Fibroblast of the conjunctiva (primary cell): ENCODE results near the gene PALLD.
"Not testable (repeated sequence)": the region's sequence is repeated elsewhere in the genome, so short reads cannot be mapped to it uniquely, and the experiment has no call there.

Experiments
- DNase-seq: peaks from one replicate; pipeline ENCODE4 v3.0.0-alpha.2; 2010; ENCODE audit warnings: low read depth

PALLD gene

GRCh38 chr4:168498251-168498650, 1.4 kb downstream of the PALLD start:
- DNase-seq: no peak

- no peak for DNase-seq
Measured at GRCh38 chr4:168499241-168499640, 2.4 kb downstream of the PALLD start.

- DNase-seq: no peak
Measured at GRCh38 chr4:168501407-168501806, 4.6 kb downstream of the PALLD start.

- no peak for DNase-seq
Measured at GRCh38 chr4:168502861-168503260, 6.0 kb downstream of the PALLD start.

GRCh38 chr4:168503652-168504362, 7.0 kb downstream of the PALLD start:
- no peak for DNase-seq

- no peak for DNase-seq
Measured at GRCh38 chr4:168504526-168504925, 7.7 kb downstream of the PALLD start.

GRCh38 chr4:168506014-168506413, 9.2 kb downstream of the PALLD start:
- DNase-seq: no peak

- DNase-seq: no peak
Measured at GRCh38 chr4:168507178-168507815, 10.4 kb downstream of the PALLD start.

- no peak for DNase-seq
Measured at GRCh38 chr4:168508683-168509082, 11.8 kb downstream of the PALLD start.

GRCh38 chr4:168509786-168510185, 12.9 kb downstream of the PALLD start:
- DNase-seq: peak; percentile 83

- no peak for DNase-seq
Measured at GRCh38 chr4:168511780-168512489, 15.1 kb downstream of the PALLD start.

GRCh38 chr4:168513826-168514225, 17.0 kb downstream of the PALLD start:
- DNase-seq: not testable (repeated sequence)

- peak; percentile 23 for DNase-seq
Measured at GRCh38 chr4:168514249-168514852, 17.5 kb downstream of the PALLD start.

GRCh38 chr4:168515222-168516011, 18.6 kb downstream of the PALLD start:
- DNase-seq: no peak

- DNase-seq: no peak
Measured at GRCh38 chr4:168516841-168517240, 20.0 kb downstream of the PALLD start.

- no peak for DNase-seq
Measured at GRCh38 chr4:168519576-168519975, 22.7 kb downstream of the PALLD start.

- no peak for DNase-seq
Measured at GRCh38 chr4:168521721-168522120, 24.9 kb downstream of the PALLD start.

GRCh38 chr4:168522356-168522755, 25.5 kb downstream of the PALLD start:
- DNase-seq: no peak

GRCh38 chr4:168522829-168523489, 26.1 kb downstream of the PALLD start:
- DNase-seq: no peak

GRCh38 chr4:168524006-168524405, 27.2 kb downstream of the PALLD start:
- DNase-seq: peak; percentile 55

- no peak for DNase-seq
Measured at GRCh38 chr4:168524897-168525296, 28.0 kb downstream of the PALLD start.
